ENCODE results near the gene EXT2.

The EXT2 gene

GRCh38 chr11:44157019-44157418 is 61.5 kb downstream of the EXT2 start:
- peaks cover 8% of the 10 kb centered on the region for H3K36me3 ChIP-seq (ENCODE audit: control insufficient read depth, insufficient read depth, low read length)
- no peak overlapping the region for H3K27ac ChIP-seq (ENCODE audit: insufficient read depth, low read length, poor library complexity, severe bottlenecking)
- no peak overlapping the region for H3K4me3 ChIP-seq (ENCODE audit: insufficient read depth, low read depth, low read length, poor library complexity, severe bottlenecking)
- no peaks in the 10 kb centered on the region for H3K9me3 ChIP-seq (ENCODE audit: control insufficient read depth, low read length)
- no peaks in the 10 kb centered on the region for H3K27me3 ChIP-seq (replicated peaks; ENCODE audit: control insufficient read depth, insufficient read depth, low read length, poor library complexity, severe bottlenecking)
- DNase-seq: no peak
- no peaks in the 10 kb centered on the region for H3K4me1 ChIP-seq (ENCODE audit: control insufficient read depth, insufficient read depth, low read length, poor library complexity, severe bottlenecking)

GRCh38 chr11:44158384-44158783 is 62.9 kb downstream of the EXT2 start:
- Histone ChIP-seq H3K27ac (ENCODE audit: insufficient read depth, low read length, poor library complexity, severe bottlenecking) (no peak overlapping the region), H3K9me3 (ENCODE audit: control insufficient read depth, low read length) (no peaks in the 10 kb centered on the region), H3K4me1 (ENCODE audit: control insufficient read depth, insufficient read depth, low read length, poor library complexity, severe bottlenecking) (no peaks in the 10 kb centered on the region), H3K4me3 (ENCODE audit: insufficient read depth, low read depth, low read length, poor library complexity, severe bottlenecking) (no peak overlapping the region), H3K36me3 (ENCODE audit: control insufficient read depth, insufficient read depth, low read length) (peaks cover 8% of the 10 kb centered on the region), H3K27me3 (replicated peaks; ENCODE audit: control insufficient read depth, insufficient read depth, low read length, poor library complexity, severe bottlenecking) (no peaks in the 10 kb centered on the region)
- DNase-seq: no peak

- no peaks in the 10 kb centered on the region for H3K4me1 ChIP-seq (ENCODE audit: control insufficient read depth, insufficient read depth, low read length, poor library complexity, severe bottlenecking)
- H3K27ac ChIP-seq (ENCODE audit: insufficient read depth, low read length, poor library complexity, severe bottlenecking): no peak overlapping the region
- no peaks in the 10 kb centered on the region for H3K9me3 ChIP-seq (ENCODE audit: control insufficient read depth, low read length)
- H3K4me3 ChIP-seq (ENCODE audit: insufficient read depth, low read depth, low read length, poor library complexity, severe bottlenecking): no peak overlapping the region
- H3K36me3 ChIP-seq (ENCODE audit: control insufficient read depth, insufficient read depth, low read length): peaks cover 8% of the 10 kb centered on the region
- DNase-seq: no peak
- no peaks in the 10 kb centered on the region for H3K27me3 ChIP-seq (replicated peaks; ENCODE audit: control insufficient read depth, insufficient read depth, low read length, poor library complexity, severe bottlenecking)
These were observed 64.6 kb downstream of the EXT2 start for GRCh38 chr11:44159848-44160721.

GRCh38 chr11:44162004-44162403 is 66.5 kb downstream of the EXT2 start:
- no peaks in the 10 kb centered on the region for H3K27me3 ChIP-seq (replicated peaks; ENCODE audit: control insufficient read depth, insufficient read depth, low read length, poor library complexity, severe bottlenecking)
- H3K27ac ChIP-seq (ENCODE audit: insufficient read depth, low read length, poor library complexity, severe bottlenecking): no peak overlapping the region
- no peaks in the 10 kb centered on the region for H3K9me3 ChIP-seq (ENCODE audit: control insufficient read depth, low read length)
- peaks cover 8% of the 10 kb centered on the region for H3K36me3 ChIP-seq (ENCODE audit: control insufficient read depth, insufficient read depth, low read length)
- no peak overlapping the region for H3K4me3 ChIP-seq (ENCODE audit: insufficient read depth, low read depth, low read length, poor library complexity, severe bottlenecking)
- DNase-seq: no peak
- H3K4me1 ChIP-seq (ENCODE audit: control insufficient read depth, insufficient read depth, low read length, poor library complexity, severe bottlenecking): no peaks in the 10 kb centered on the region

GRCh38 chr11:44162662-44163061 is 67.2 kb downstream of the EXT2 start:
- Histone ChIP-seq H3K27ac (ENCODE audit: insufficient read depth, low read length, poor library complexity, severe bottlenecking) (no peak overlapping the region), H3K9me3 (ENCODE audit: control insufficient read depth, low read length) (no peaks in the 10 kb centered on the region), H3K4me1 (ENCODE audit: control insufficient read depth, insufficient read depth, low read length, poor library complexity, severe bottlenecking) (no peaks in the 10 kb centered on the region), H3K36me3 (ENCODE audit: control insufficient read depth, insufficient read depth, low read length) (peaks cover 1% of the 10 kb centered on the region), H3K27me3 (replicated peaks; ENCODE audit: control insufficient read depth, insufficient read depth, low read length, poor library complexity, severe bottlenecking) (no peaks in the 10 kb centered on the region), H3K4me3 (ENCODE audit: insufficient read depth, low read depth, low read length, poor library complexity, severe bottlenecking) (no peak overlapping the region)
- no peak for DNase-seq

GRCh38 chr11:44165432-44165831 is 70.0 kb downstream of the EXT2 start:
- Histone ChIP-seq H3K36me3 (ENCODE audit: control insufficient read depth, insufficient read depth, low read length) (no peaks in the 10 kb centered on the region), H3K4me3 (ENCODE audit: insufficient read depth, low read depth, low read length, poor library complexity, severe bottlenecking) (no peak overlapping the region), H3K4me1 (ENCODE audit: control insufficient read depth, insufficient read depth, low read length, poor library complexity, severe bottlenecking) (no peaks in the 10 kb centered on the region), H3K27me3 (replicated peaks; ENCODE audit: control insufficient read depth, insufficient read depth, low read length, poor library complexity, severe bottlenecking) (no peaks in the 10 kb centered on the region), H3K27ac (ENCODE audit: insufficient read depth, low read length, poor library complexity, severe bottlenecking) (no peak overlapping the region), H3K9me3 (ENCODE audit: control insufficient read depth, low read length) (no peaks in the 10 kb centered on the region)
- no peak for DNase-seq

GRCh38 chr11:44167046-44167445 is 71.6 kb downstream of the EXT2 start:
- H3K27ac ChIP-seq (ENCODE audit: insufficient read depth, low read length, poor library complexity, severe bottlenecking): no peak overlapping the region
- DNase-seq: no peak
- no peaks in the 10 kb centered on the region for H3K27me3 ChIP-seq (replicated peaks; ENCODE audit: control insufficient read depth, insufficient read depth, low read length, poor library complexity, severe bottlenecking)

GRCh38 chr11:44171518-44171917 is 76.0 kb downstream of the EXT2 start:
- no peaks in the 10 kb centered on the region for H3K36me3 ChIP-seq (ENCODE audit: control insufficient read depth, insufficient read depth, low read length)
- H3K4me3 ChIP-seq (ENCODE audit: insufficient read depth, low read depth, low read length, poor library complexity, severe bottlenecking): no peak overlapping the region
- no peak overlapping the region for H3K27ac ChIP-seq (ENCODE audit: insufficient read depth, low read length, poor library complexity, severe bottlenecking)
- no peaks in the 10 kb centered on the region for H3K9me3 ChIP-seq (ENCODE audit: control insufficient read depth, low read length)
- no peaks in the 10 kb centered on the region for H3K4me1 ChIP-seq (ENCODE audit: control insufficient read depth, insufficient read depth, low read length, poor library complexity, severe bottlenecking)
- DNase-seq: no peak
- no peaks in the 10 kb centered on the region for H3K27me3 ChIP-seq (replicated peaks; ENCODE audit: control insufficient read depth, insufficient read depth, low read length, poor library complexity, severe bottlenecking)

More at GRCh38 chr11:44167046-44167445, 71.6 kb downstream of the EXT2 start:
- Histone ChIP-seq H3K4me3 (ENCODE audit: insufficient read depth, low read depth, low read length, poor library complexity, severe bottlenecking) (no peak overlapping the region), H3K9me3 (ENCODE audit: control insufficient read depth, low read length) (no peaks in the 10 kb centered on the region), H3K36me3 (ENCODE audit: control insufficient read depth, insufficient read depth, low read length) (no peaks in the 10 kb centered on the region), H3K4me1 (ENCODE audit: control insufficient read depth, insufficient read depth, low read length, poor library complexity, severe bottlenecking) (no peaks in the 10 kb centered on the region)

- Histone ChIP-seq H3K4me3 (ENCODE audit: insufficient read depth, low read depth, low read length, poor library complexity, severe bottlenecking) (no peak overlapping the region), H3K9me3 (ENCODE audit: control insufficient read depth, low read length) (no peaks in the 10 kb centered on the region), H3K36me3 (ENCODE audit: control insufficient read depth, insufficient read depth, low read length) (no peaks in the 10 kb centered on the region), H3K27ac (ENCODE audit: insufficient read depth, low read length, poor library complexity, severe bottlenecking) (no peak overlapping the region), H3K27me3 (replicated peaks; ENCODE audit: control insufficient read depth, insufficient read depth, low read length, poor library complexity, severe bottlenecking) (no peaks in the 10 kb centered on the region), H3K4me1 (ENCODE audit: control insufficient read depth, insufficient read depth, low read length, poor library complexity, severe bottlenecking) (no peaks in the 10 kb centered on the region)
- no peak for DNase-seq
These were observed 77.5 kb downstream of the EXT2 start for GRCh38 chr11:44172966-44173365.

- Histone ChIP-seq H3K27ac (ENCODE audit: insufficient read depth, low read length, poor library complexity, severe bottlenecking) (no peak overlapping the region), H3K4me3 (ENCODE audit: insufficient read depth, low read depth, low read length, poor library complexity, severe bottlenecking) (no peak overlapping the region), H3K36me3 (ENCODE audit: control insufficient read depth, insufficient read depth, low read length) (no peaks in the 10 kb centered on the region), H3K9me3 (ENCODE audit: control insufficient read depth, low read length) (no peaks in the 10 kb centered on the region), H3K27me3 (replicated peaks; ENCODE audit: control insufficient read depth, insufficient read depth, low read length, poor library complexity, severe bottlenecking) (no peaks in the 10 kb centered on the region), H3K4me1 (ENCODE audit: control insufficient read depth, insufficient read depth, low read length, poor library complexity, severe bottlenecking) (no peaks in the 10 kb centered on the region)
- DNase-seq: no peak
These were observed 79.4 kb downstream of the EXT2 start for GRCh38 chr11:44174842-44175241.
